Liver (tissue), 9 donors: Measurements from ENCODE around the gene ABCA1. TPM values are rescaled to one million over a fixed set of nuclear protein-coding genes. Genes with fewer than 3 reads are reported as not detected.

ENCODE experiments used
- DNase-seq: peaks from one replicate; pipeline ENCODE4 v3.0.0-alpha.2; 2017; ENCODE audit warnings: low spot score
- H3K27ac ChIP-seq, 2 donors: one replicate each; pipeline ENCODE4 v1.7.0; 2013; ENCODE audit warnings: inconsistent platforms in 2 of 2, low read length in 2 of 2, control low read depth in 1 of 2, low read depth in 1 of 2, mild to moderate bottlenecking in 1 of 2
- H3K27me3 ChIP-seq, 4 donors: one replicate each; pipeline versions ENCODE4 v1.6.1 to v1.7.0; 2013; ENCODE audit warnings: low read length in 3 of 4, inconsistent platforms in 1 of 4, mild to moderate bottlenecking in 1 of 4, moderate library complexity in 1 of 4; ENCODE audit not compliant: control insufficient read depth in 4 of 4, insufficient read depth in 4 of 4
- H3K36me3 ChIP-seq, 4 donors: one replicate each; pipeline versions ENCODE4 v1.6.1 to v1.7.0; 2013; ENCODE audit warnings: low read length in 3 of 4, mild to moderate bottlenecking in 3 of 4, low read depth in 1 of 4, moderate library complexity in 1 of 4; ENCODE audit not compliant: control insufficient read depth in 4 of 4, insufficient read depth in 3 of 4
- H3K4me1 ChIP-seq, 4 donors: one replicate each; pipeline versions ENCODE4 v1.6.1 to v1.7.0; 2013; ENCODE audit warnings: low read length in 3 of 4, mild to moderate bottlenecking in 3 of 4, moderate library complexity in 1 of 4; ENCODE audit not compliant: control insufficient read depth in 4 of 4, insufficient read depth in 4 of 4
- H3K4me3 ChIP-seq, 3 donors: one replicate each; pipeline versions ENCODE4 v1.6.1 to v1.7.0; 2013; ENCODE audit warnings: low read length in 3 of 3, control low read depth in 1 of 3, low read depth in 1 of 3, mild to moderate bottlenecking in 1 of 3
- H3K9ac ChIP-seq, 2 donors: one replicate each; pipeline ENCODE4 v1.7.0; 2013; ENCODE audit warnings: low read length in 2 of 2, mild to moderate bottlenecking in 2 of 2, moderate library complexity in 2 of 2, control low read depth in 1 of 2, low read depth in 1 of 2
- H3K9me3 ChIP-seq, 4 donors: one replicate each; pipeline versions ENCODE4 v1.6.1 to v1.7.0; 2013; ENCODE audit warnings: low read length in 3 of 4; ENCODE audit not compliant: control insufficient read depth in 4 of 4
- EGR1 ChIP-seq, 2 donors: IDR thresholded peaks; 2 replicates each; pipeline ENCODE4 v1.6.1; 2016 to 2018; ENCODE audit warnings: antibody characterized with exemption in 2 of 2, low read depth in 2 of 2
- FOXA1 ChIP-seq: IDR thresholded peaks from 2 replicates; pipeline ENCODE4 v1.6.1; 2016; ENCODE audit warnings: antibody characterized with exemption
- FOXA2 ChIP-seq: IDR thresholded peaks from 2 replicates; pipeline ENCODE4 v1.6.1; 2016; ENCODE audit warnings: antibody characterized with exemption
- GABPA ChIP-seq, 2 donors: IDR thresholded peaks in 1 of 2; conservative IDR thresholded peaks in 1 of 2; 2 replicates each; pipeline ENCODE4 v1.6.1; 2016; ENCODE audit warnings: antibody characterized with exemption in 2 of 2, mild to moderate bottlenecking in 1 of 2, moderate library complexity in 1 of 2
- HNF4A ChIP-seq, 2 donors: conservative IDR thresholded peaks; 2 replicates each; pipeline ENCODE4 v1.6.1; 2016; ENCODE audit warnings: antibody characterized with exemption in 2 of 2, mild to moderate bottlenecking in 2 of 2
- NR2F2 ChIP-seq: IDR thresholded peaks from 2 replicates; pipeline ENCODE4 v1.6.1; 2016; ENCODE audit warnings: antibody characterized with exemption
- RAD21 ChIP-seq, 2 donors: IDR thresholded peaks; 2 replicates each; pipeline ENCODE4 v1.6.1; 2016; ENCODE audit warnings: antibody characterized with exemption in 2 of 2, mild to moderate bottlenecking in 2 of 2
- RXRA ChIP-seq, 2 donors: IDR thresholded peaks; 2 replicates each; pipeline ENCODE4 v1.6.1; 2017 to 2018; ENCODE audit warnings: antibody characterized with exemption in 2 of 2, mild to moderate bottlenecking in 1 of 2
- SP1 ChIP-seq: IDR thresholded peaks from 2 replicates; pipeline ENCODE4 v1.6.1; 2018; ENCODE audit warnings: antibody characterized with exemption, mild to moderate bottlenecking
- YY1 ChIP-seq: IDR thresholded peaks from 2 replicates; pipeline ENCODE4 v1.6.1; 2016; ENCODE audit warnings: antibody characterized with exemption, mild to moderate bottlenecking
- WGBS: extraction: QIAGEN DNeasy Blood & Tissue Kit; methylation state at CpG from one replicate; pipeline ENCODE4 v1.1.7; 2013; 5-methylcytosine and 5-hydroxymethylcytosine counted together
- polyA plus RNA-seq, 2 donors: library from polyadenylated mRNA; stranded (reverse) in 1 of 2; unstranded in 1 of 2; fragments of 200-250 nt in 1 of 2; fragments of >200 nt in 1 of 2; fragmentation: Nextera tagmentation in 1 of 2; extraction: Ambion mirVana in 1 of 2; gene quantifications; one replicate each; pipeline versions ENCODE4 v1.2.1 to v1.2.3, GENCODE V29; 2013 to 2015
- total RNA-seq, 2 donors: library from RNA; depleted of rRNA; stranded (reverse); fragments of >200 nt; gene quantifications; one replicate each; pipeline ENCODE4 v1.2.3, GENCODE V29; 2014
- TF ChIP-seq, protein P1 (sequence below): IDR thresholded peaks from 2 replicates; pipeline ENCODE4 v1.6.1; 2016; ENCODE audit warnings: antibody characterized with exemption
- TF ChIP-seq, protein P2 (sequence below): IDR thresholded peaks from 2 replicates; pipeline ENCODE4 v1.6.1; 2016; ENCODE audit warnings: antibody characterized with exemption
- TF ChIP-seq, protein P3 (sequence below): fragments of 150-350 bp; IDR thresholded peaks from 2 replicates; pipeline ENCODE4 v1.5.1; 2017; ENCODE audit warnings: improper control_type of control experiment, low read depth, low read length; ENCODE audit not compliant: missing input control
- TF ChIP-seq, protein P4 (sequence below): IDR thresholded peaks from 2 replicates; pipeline ENCODE4 v1.6.1; 2016; ENCODE audit warnings: antibody characterized with exemption
- donor health status: healthy.
- donor health status: healthy.
- donor health status: healthy.
- donor health status: healthy.
- donor health status: healthy.

ABCA1 gene
- total and polyA plus RNA-seq, 4 donors, result 15.4 to 223 (median 62.9) TPM

DNA sequence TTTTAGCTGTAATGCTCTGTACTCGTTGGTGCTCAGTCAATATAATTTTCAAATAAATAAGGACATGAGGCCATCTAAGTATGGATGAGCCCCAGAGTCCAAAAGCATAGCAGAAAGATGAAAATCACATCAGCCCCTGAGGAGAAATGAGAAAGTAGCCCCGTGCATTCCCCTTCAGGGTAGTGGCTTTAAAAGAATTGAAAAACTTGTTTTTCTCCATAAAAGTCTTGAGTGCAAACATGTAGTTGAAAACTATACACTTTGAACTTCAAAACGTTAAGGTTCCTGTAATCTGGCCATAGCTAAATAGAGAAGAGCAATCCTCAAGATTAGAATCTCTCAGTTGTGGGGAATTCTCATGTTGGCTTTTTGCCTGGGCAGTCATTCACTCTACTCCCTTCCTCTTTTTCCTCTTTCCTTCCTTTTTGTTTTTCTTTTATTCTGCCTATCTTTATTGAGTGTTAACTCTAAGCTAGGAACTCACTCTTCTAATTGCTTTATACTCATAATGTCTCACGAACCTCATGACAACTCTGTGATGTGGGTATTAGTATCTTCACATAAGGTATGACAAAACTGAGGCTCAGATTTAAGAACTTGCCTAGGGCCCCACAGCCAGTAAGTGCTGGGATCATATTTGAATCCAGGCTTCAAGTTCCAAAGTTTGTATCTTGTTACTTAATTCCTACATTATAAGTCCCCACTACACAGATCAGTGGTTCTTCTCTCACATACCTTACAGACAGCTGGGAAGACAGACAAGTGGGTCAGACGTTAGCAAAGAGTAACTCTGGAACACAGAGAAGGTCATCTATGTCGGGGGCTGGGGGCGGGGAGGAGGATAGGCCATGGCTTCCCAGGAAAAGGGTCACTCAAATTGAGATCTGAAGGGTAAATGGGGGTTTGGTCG is 46.4 kb upstream of the ABCA1 start:
- Histone ChIP-seq H3K27me3 (no peaks in the 10 kb centered on the region), H3K27ac (no peak overlapping the region), H3K4me3 (no peak overlapping the region), H3K9ac (no peak overlapping the region), H3K9me3 (no peaks in the 10 kb centered on the region), H3K4me1 (peaks cover 0 to 6% (median under 1%) of the 10 kb centered on the region in 4 donors), H3K36me3 (no peaks in the 10 kb centered on the region)
- TF ChIP-seq FOXA1 (no peak), EGR1 (IDR thresholded peaks at IDR 0.05; ENCODE audit: low read depth in 2 of 2) (no peak), RXRA (IDR thresholded peaks at IDR 0.05) (no peak), RAD21 (IDR thresholded peaks at IDR 0.05) (no peak), FOXA2 (no peak), HNF4A (conservative IDR thresholded peaks at IDR 0.05) (no peak), NR2F2 (no peak), YY1 (no peak)
- TF ChIP-seq, protein P1, sequence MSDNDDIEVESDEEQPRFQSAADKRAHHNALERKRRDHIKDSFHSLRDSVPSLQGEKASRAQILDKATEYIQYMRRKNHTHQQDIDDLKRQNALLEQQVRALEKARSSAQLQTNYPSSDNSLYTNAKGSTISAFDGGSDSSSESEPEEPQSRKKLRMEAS, result no peak
- TF ChIP-seq, protein P2, sequence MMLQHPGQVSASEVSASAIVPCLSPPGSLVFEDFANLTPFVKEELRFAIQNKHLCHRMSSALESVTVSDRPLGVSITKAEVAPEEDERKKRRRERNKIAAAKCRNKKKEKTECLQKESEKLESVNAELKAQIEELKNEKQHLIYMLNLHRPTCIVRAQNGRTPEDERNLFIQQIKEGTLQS, result no peak
- DNase-seq, result no peak
- 65% methylated on average over 8 of the region's 8 CpGs for WGBS

DNA sequence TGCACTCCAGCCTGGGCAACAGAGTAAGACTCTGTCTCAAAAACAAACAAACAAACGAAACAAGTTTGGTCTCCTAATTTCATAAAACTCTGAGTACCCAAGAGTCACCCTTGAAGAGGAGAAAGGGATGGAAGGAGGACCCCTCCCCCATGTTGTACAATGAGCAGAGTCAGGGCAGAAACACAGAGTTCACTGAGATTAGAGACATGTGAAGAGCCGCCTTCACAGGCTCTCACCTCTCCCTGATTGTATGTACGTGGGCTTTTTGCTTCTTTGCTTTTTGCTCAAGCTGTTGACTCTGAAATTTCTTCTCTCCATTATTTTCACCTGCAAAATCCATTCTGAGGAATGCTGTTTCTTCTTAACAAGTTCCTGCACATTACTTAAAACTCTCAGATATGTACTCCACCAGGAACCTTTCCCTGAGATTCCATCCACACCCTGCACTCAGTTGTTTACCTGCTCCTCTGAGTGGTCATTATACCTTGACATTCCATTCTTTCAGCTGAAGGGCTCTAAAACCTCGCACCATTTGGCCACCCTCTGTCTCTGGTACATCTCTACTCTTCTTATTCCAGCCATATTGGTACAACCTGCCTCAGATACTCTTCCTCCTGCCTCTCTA is 44.4 kb upstream of the ABCA1 start:
- no peak for TF ChIP-seq EGR1 (IDR thresholded peaks at IDR 0.05; ENCODE audit: low read depth in 2 of 2)
- no peak for TF ChIP-seq HNF4A (conservative IDR thresholded peaks at IDR 0.05)
- no peak for TF ChIP-seq GABPA (IDR thresholded peaks at IDR 0.05 in 1 of 2, conservative IDR thresholded peaks at IDR 0.05 in 1 of 2)
- no peak for TF ChIP-seq NR2F2
- TF ChIP-seq RXRA (IDR thresholded peaks at IDR 0.05), result no peak
- TF ChIP-seq, protein P3, sequence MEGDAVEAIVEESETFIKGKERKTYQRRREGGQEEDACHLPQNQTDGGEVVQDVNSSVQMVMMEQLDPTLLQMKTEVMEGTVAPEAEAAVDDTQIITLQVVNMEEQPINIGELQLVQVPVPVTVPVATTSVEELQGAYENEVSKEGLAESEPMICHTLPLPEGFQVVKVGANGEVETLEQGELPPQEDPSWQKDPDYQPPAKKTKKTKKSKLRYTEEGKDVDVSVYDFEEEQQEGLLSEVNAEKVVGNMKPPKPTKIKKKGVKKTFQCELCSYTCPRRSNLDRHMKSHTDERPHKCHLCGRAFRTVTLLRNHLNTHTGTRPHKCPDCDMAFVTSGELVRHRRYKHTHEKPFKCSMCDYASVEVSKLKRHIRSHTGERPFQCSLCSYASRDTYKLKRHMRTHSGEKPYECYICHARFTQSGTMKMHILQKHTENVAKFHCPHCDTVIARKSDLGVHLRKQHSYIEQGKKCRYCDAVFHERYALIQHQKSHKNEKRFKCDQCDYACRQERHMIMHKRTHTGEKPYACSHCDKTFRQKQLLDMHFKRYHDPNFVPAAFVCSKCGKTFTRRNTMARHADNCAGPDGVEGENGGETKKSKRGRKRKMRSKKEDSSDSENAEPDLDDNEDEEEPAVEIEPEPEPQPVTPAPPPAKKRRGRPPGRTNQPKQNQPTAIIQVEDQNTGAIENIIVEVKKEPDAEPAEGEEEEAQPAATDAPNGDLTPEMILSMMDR, result no peak
- TF ChIP-seq, protein P2, result no peak
- TF ChIP-seq, protein P4, sequence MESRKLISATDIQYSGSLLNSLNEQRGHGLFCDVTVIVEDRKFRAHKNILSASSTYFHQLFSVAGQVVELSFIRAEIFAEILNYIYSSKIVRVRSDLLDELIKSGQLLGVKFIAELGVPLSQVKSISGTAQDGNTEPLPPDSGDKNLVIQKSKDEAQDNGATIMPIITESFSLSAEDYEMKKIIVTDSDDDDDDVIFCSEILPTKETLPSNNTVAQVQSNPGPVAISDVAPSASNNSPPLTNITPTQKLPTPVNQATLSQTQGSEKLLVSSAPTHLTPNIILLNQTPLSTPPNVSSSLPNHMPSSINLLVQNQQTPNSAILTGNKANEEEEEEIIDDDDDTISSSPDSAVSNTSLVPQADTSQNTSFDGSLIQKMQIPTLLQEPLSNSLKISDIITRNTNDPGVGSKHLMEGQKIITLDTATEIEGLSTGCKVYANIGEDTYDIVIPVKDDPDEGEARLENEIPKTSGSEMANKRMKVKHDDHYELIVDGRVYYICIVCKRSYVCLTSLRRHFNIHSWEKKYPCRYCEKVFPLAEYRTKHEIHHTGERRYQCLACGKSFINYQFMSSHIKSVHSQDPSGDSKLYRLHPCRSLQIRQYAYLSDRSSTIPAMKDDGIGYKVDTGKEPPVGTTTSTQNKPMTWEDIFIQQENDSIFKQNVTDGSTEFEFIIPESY, result no peak
- TF ChIP-seq SP1, result no peak
- 91% methylated on average over 4 of the region's 4 CpGs for WGBS
- H3K4me1 ChIP-seq, result peaks cover 2 to 18% (median 8%) of the 10 kb centered on the region in 4 donors

More for the DNA sequence above, 44.4 kb upstream of the ABCA1 start:
- Histone ChIP-seq H3K27ac (no peak overlapping the region), H3K36me3 (no peaks in the 10 kb centered on the region), H3K27me3 (no peaks in the 10 kb centered on the region), H3K4me3 (no peak overlapping the region), H3K9me3 (no peaks in the 10 kb centered on the region), H3K9ac (no peak overlapping the region)
- no peak for DNase-seq
